Activated CD4-positive, CD25-positive, alpha-beta regulatory T cell treated with anti-CD3 and anti-CD28 coated beads, Interleukin-2, amount 50 U/mL, for 24 hours (primary cell): ENCODE measurements around the gene SFSWAP.

ENCODE experiments used
- ATAC-seq, 2 donors: fragments of 150-1000 bp; cut with Tn5 transposase; one replicate each; pipeline ENCODE4 v1.10.0; 2021; ENCODE audit warnings: mild to moderate bottlenecking in 1 of 2, moderate library complexity in 1 of 2

The SFSWAP gene

GRCh38 chr12:131818821-131819585 lies 108.1 kb downstream of the SFSWAP start:
- ATAC-seq, result no peak

- ATAC-seq, result no peak
Measured at GRCh38 chr12:131824450-131824849, 113.6 kb downstream of the SFSWAP start.

GRCh38 chr12:131825146-131825892 lies 114.4 kb downstream of the SFSWAP start:
- no peak for ATAC-seq

- no peak for ATAC-seq
Measured at GRCh38 chr12:131826097-131826928, 115.4 kb downstream of the SFSWAP start.

GRCh38 chr12:131827961-131828534 lies 117.2 kb downstream of the SFSWAP start, which contains the start of gene MMP17:
MMP17 (plus strand) TSS chr12:131828393; CDS start chr12:131828495, 102 bp downstream.
- ATAC-seq, result peak; percentile 63 to 65

- ATAC-seq, result no peak
Measured at GRCh38 chr12:131828671-131829355, 117.9 kb downstream of the SFSWAP start.

GRCh38 chr12:131829356-131829747 lies 118.5 kb downstream of the SFSWAP start:
- ATAC-seq, result no peak

GRCh38 chr12:131829791-131830334 lies 119.0 kb downstream of the SFSWAP start:
- no peak for ATAC-seq

GRCh38 chr12:131830335-131830913 lies 119.5 kb downstream of the SFSWAP start:
- ATAC-seq, result no peak

- peak; percentile 18 to 22 for ATAC-seq
Measured at GRCh38 chr12:131830914-131831571, 120.2 kb downstream of the SFSWAP start.

GRCh38 chr12:131831635-131832041 lies 120.7 kb downstream of the SFSWAP start:
- ATAC-seq, result no peak

GRCh38 chr12:131832321-131833231 lies 121.7 kb downstream of the SFSWAP start:
- ATAC-seq, result no peak

GRCh38 chr12:131833288-131833895 lies 122.5 kb downstream of the SFSWAP start:
- no peak for ATAC-seq

GRCh38 chr12:131833896-131834641 lies 123.2 kb downstream of the SFSWAP start:
- ATAC-seq, result no peak

GRCh38 chr12:131834798-131835615 lies 124.1 kb downstream of the SFSWAP start:
- no peak for ATAC-seq

GRCh38 chr12:131835616-131836171 lies 124.8 kb downstream of the SFSWAP start:
- ATAC-seq, result no peak

GRCh38 chr12:131836193-131836592 lies 125.3 kb downstream of the SFSWAP start:
- ATAC-seq, result no peak
